ENCODE data around the gene ZNF438.
"Not testable (repeated sequence)": the region's sequence is repeated elsewhere in the genome, so short reads cannot be mapped to it uniquely, and the experiment has no call there.

The ZNF438 gene

GRCh38 chr10:31041011-31041410, 9.3 kb upstream of the ZNF438 start:
- DNase-seq, result no peak

- not testable (repeated sequence) for DNase-seq
Observed at GRCh38 chr10:31039006-31039405, 7.3 kb upstream of the ZNF438 start.

- DNase-seq, result no peak
Observed at GRCh38 chr10:31037749-31038148, 6.1 kb upstream of the ZNF438 start.

GRCh38 chr10:31036209-31036608, 4.5 kb upstream of the ZNF438 start:
- no peak for DNase-seq

GRCh38 chr10:31035266-31035798, 3.7 kb upstream of the ZNF438 start:
- DNase-seq, result no peak

- DNase-seq, result no peak
Observed at GRCh38 chr10:31034098-31034909, 2.6 kb upstream of the ZNF438 start.

GRCh38 chr10:31033147-31033546, 1.5 kb upstream of the ZNF438 start:
- DNase-seq, result no peak

GRCh38 chr10:31032258-31033132, 830 bp upstream of the ZNF438 start:
- peak; percentile 85 to 92 (median 90) for DNase-seq

- peak in 1 of 5 experiments; percentile 5 for DNase-seq
Observed at GRCh38 chr10:31031205-31031557, 484 bp downstream of the ZNF438 start.

- DNase-seq, result no peak
Observed at GRCh38 chr10:31030800-31031199, 865 bp downstream of the ZNF438 start.

GRCh38 chr10:31030260-31030659, 1.4 kb downstream of the ZNF438 start:
- DNase-seq, result no peak

GRCh38 chr10:31028081-31028480, 3.6 kb downstream of the ZNF438 start:
- no peak for DNase-seq

GRCh38 chr10:31026279-31026678, 5.4 kb downstream of the ZNF438 start:
- DNase-seq, result not testable (repeated sequence)

- DNase-seq, result no peak
Observed at GRCh38 chr10:31025142-31025541, 6.5 kb downstream of the ZNF438 start.

GRCh38 chr10:31023558-31023957, 8.1 kb downstream of the ZNF438 start:
- no peak for DNase-seq

- DNase-seq, result no peak
Observed at GRCh38 chr10:31020209-31020608, 11.5 kb downstream of the ZNF438 start.

GRCh38 chr10:31018962-31019361, 12.7 kb downstream of the ZNF438 start:
- DNase-seq, result no peak

GRCh38 chr10:31018356-31018750, 13.3 kb downstream of the ZNF438 start:
- DNase-seq, result no peak

GRCh38 chr10:31017534-31018355, 13.9 kb downstream of the ZNF438 start:
- DNase-seq, result no peak

GRCh38 chr10:31014161-31014875, 17.3 kb downstream of the ZNF438 start:
- DNase-seq, result no peak

GRCh38 chr10:31013331-31013730, 18.3 kb downstream of the ZNF438 start:
- no peak for DNase-seq

- DNase-seq, result no peak
Observed at GRCh38 chr10:31011665-31012022, 20.0 kb downstream of the ZNF438 start.

All from T-helper 2 cell (primary cell).